ENCODE results near the gene IL17C.

Gene IL17C

GRCh38 chr16:88593489-88593888 is 44.9 kb upstream of the IL17C start:
- no peak for DNase-seq
- no peak for TF ChIP-seq CTCF (IDR thresholded peaks at IDR 0.05)
- no peak overlapping the region for H3K27ac ChIP-seq

GRCh38 chr16:88593910-88594309 is 44.5 kb upstream of the IL17C start:
- no peak overlapping the region for H3K27ac ChIP-seq
- no peaks in the 10 kb centered on the region for H3K9me3 ChIP-seq
- H3K36me3 ChIP-seq = peaks cover 17 to 61% (median 31%) of the 10 kb centered on the region in 3 donors
- TF ChIP-seq CTCF (IDR thresholded peaks at IDR 0.05) = no peak
- no peaks in the 10 kb centered on the region for H3K4me1 ChIP-seq
- no peaks in the 10 kb centered on the region for H3K27me3 ChIP-seq
- DNase-seq = no peak
- intact Hi-C loops (cut with DNase I; ENCODE audit: low total_unique reads) = no loop called here
- no peak overlapping the region for H3K4me3 ChIP-seq

More at GRCh38 chr16:88593489-88593888, 44.9 kb upstream of the IL17C start:
- no peaks in the 10 kb centered on the region for H3K27me3 ChIP-seq
- H3K9me3 ChIP-seq = no peaks in the 10 kb centered on the region
- no peak overlapping the region for H3K4me3 ChIP-seq
- intact Hi-C loops (cut with DNase I; ENCODE audit: low total_unique reads) = no loop called here
- peaks cover 13 to 61% (median 31%) of the 10 kb centered on the region in 3 donors for H3K36me3 ChIP-seq
- no peaks in the 10 kb centered on the region for H3K4me1 ChIP-seq

- intact Hi-C loops (cut with DNase I; ENCODE audit: low total_unique reads) = no loop called here
- no peak for DNase-seq
- no peak for TF ChIP-seq CTCF (IDR thresholded peaks at IDR 0.05)
- no peaks in the 10 kb centered on the region for H3K4me1 ChIP-seq
- no peaks in the 10 kb centered on the region for H3K9me3 ChIP-seq
- H3K27me3 ChIP-seq = no peaks in the 10 kb centered on the region
- H3K36me3 ChIP-seq = peaks cover 19 to 61% (median 31%) of the 10 kb centered on the region in 3 donors
- H3K4me3 ChIP-seq = no peak overlapping the region
- no peak overlapping the region for H3K27ac ChIP-seq
These were observed 43.3 kb upstream of the IL17C start for GRCh38 chr16:88595101-88595500.

- Histone ChIP-seq H3K36me3 (peaks cover 26 to 61% (median 36%) of the 10 kb centered on the region in 3 donors), H3K4me1 (no peaks in the 10 kb centered on the region)
- intact Hi-C loops (cut with DNase I; ENCODE audit: low total_unique reads) = no loop called here
These were observed 42.5 kb upstream of the IL17C start for GRCh38 chr16:88595921-88596320.

GRCh38 chr16:88596483-88596882 is 41.9 kb upstream of the IL17C start:
- H3K4me3 ChIP-seq = no peak overlapping the region
- H3K27me3 ChIP-seq = no peaks in the 10 kb centered on the region
- H3K27ac ChIP-seq = no peak overlapping the region
- DNase-seq = no peak
- no peaks in the 10 kb centered on the region for H3K4me1 ChIP-seq
- H3K9me3 ChIP-seq = no peaks in the 10 kb centered on the region
- intact Hi-C loops (cut with DNase I; ENCODE audit: low total_unique reads) = no loop called here
- H3K36me3 ChIP-seq = peaks cover 32 to 63% (median 42%) of the 10 kb centered on the region in 3 donors
- no peak for TF ChIP-seq CTCF (IDR thresholded peaks at IDR 0.05)

More at GRCh38 chr16:88595921-88596320, 42.5 kb upstream of the IL17C start:
- no peak for DNase-seq
- Histone ChIP-seq H3K27me3 (no peaks in the 10 kb centered on the region), H3K4me3 (no peak overlapping the region), H3K9me3 (no peaks in the 10 kb centered on the region), H3K27ac (no peak overlapping the region)
- no peak for TF ChIP-seq CTCF (IDR thresholded peaks at IDR 0.05)
